WI38 (cell line): ENCODE data around the gene ZNF710.

Experiments used
- H3K4me3 ChIP-seq: 2 replicates; pipeline ENCODE4 v1.5.1; 2011; ENCODE audit warnings: low read depth, mild to moderate bottlenecking, control low read depth, low read length
- TF ChIP-seq, protein P1 (sequence below): IDR thresholded peaks from 2 replicates; pipeline ENCODE4 v1.5.1; 2012; ENCODE audit warnings: low read depth, mild to moderate bottlenecking, control low read depth, low read length

The ZNF710 gene

DNA sequence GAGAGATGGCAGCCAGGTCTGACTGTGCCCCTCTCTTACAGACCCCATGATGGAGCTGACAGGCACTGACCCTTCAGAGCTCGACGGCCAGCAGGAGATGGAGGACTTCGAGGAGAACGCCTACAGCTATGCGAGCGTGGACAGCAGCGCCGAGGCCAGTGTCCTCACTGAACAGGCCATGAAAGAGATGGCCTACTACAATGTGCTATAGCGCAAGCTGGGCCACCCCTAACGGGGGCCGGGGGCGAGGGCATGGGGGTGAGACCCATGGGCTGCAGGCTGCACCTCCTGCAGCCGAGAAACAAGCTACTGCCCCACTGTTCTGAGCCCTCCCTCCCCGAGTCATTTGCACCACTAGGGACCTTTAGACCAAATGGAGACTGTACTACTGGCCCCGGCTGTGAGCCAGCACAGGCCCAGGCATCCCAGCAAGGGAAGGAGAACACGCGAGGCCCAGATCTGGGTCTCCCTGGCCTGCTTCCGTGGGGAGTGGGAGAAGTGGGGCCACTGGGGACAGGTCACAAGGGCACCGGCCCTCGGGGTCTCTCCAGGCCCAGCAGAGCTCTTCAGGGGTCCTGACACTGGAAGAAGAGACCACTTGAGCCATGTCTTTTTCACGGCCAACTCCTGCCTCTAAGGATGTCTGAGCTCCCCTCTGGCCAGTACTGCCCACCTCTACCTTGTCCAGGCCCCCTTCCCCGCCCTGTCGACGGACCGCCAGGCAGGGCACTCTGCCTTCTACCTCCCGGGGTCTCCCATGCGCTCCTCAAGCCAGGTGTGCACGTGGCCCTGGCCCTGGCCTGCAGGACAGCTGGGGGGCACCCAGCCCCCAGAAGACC is 78.7 kb downstream of the ZNF710 start:
- TF ChIP-seq, protein P1, sequence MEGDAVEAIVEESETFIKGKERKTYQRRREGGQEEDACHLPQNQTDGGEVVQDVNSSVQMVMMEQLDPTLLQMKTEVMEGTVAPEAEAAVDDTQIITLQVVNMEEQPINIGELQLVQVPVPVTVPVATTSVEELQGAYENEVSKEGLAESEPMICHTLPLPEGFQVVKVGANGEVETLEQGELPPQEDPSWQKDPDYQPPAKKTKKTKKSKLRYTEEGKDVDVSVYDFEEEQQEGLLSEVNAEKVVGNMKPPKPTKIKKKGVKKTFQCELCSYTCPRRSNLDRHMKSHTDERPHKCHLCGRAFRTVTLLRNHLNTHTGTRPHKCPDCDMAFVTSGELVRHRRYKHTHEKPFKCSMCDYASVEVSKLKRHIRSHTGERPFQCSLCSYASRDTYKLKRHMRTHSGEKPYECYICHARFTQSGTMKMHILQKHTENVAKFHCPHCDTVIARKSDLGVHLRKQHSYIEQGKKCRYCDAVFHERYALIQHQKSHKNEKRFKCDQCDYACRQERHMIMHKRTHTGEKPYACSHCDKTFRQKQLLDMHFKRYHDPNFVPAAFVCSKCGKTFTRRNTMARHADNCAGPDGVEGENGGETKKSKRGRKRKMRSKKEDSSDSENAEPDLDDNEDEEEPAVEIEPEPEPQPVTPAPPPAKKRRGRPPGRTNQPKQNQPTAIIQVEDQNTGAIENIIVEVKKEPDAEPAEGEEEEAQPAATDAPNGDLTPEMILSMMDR, result no peak
- H3K4me3 ChIP-seq, result no peak overlapping the region

DNA sequence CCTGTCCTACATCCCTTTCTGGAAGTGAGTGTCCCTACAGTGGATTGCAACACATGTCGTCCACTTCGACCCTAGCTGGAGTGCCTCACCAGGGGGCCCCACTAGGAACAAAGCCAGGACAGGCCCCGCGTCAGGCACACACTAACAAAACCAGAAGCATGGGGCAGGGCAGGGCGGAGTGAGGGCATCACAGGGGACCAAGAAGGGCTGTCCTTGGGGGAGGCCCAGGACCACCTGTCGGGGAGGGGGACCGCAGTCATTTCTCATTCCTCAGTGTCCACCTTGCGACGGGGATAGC is 79.3 kb downstream of the ZNF710 start:
- TF ChIP-seq, protein P1, result no peak
- H3K4me3 ChIP-seq, result no peak overlapping the region

DNA sequence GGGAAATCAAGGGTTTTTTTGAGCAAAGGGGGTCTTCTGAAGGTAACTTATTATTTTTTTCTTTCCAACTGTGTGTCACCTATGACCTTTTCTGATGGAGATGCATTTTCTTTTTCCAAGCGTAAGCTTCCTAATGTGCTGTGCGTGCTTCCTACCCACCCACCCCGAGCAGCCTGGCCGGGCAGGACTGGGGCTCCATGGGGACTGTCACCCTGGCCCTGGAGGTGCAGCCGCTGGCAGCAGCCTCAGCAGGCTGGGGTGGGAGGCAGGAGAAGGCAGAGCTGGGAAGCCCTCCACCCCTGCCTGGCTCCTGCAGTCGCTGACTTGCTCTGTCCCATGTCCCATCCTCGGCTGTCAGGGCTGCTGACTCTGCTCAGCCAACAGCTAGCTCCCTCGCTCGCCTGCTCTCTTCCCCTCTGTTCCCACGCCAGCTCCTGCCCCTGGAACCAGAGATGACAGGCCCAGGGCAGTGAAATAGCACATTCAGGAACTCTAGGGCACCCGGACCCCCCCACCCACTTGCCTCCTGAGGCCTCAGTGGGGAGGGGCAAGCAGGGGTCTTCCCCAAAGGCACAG is 79.8 kb downstream of the ZNF710 start:
- H3K4me3 ChIP-seq, result no peak overlapping the region
- TF ChIP-seq, protein P1, result no peak

DNA sequence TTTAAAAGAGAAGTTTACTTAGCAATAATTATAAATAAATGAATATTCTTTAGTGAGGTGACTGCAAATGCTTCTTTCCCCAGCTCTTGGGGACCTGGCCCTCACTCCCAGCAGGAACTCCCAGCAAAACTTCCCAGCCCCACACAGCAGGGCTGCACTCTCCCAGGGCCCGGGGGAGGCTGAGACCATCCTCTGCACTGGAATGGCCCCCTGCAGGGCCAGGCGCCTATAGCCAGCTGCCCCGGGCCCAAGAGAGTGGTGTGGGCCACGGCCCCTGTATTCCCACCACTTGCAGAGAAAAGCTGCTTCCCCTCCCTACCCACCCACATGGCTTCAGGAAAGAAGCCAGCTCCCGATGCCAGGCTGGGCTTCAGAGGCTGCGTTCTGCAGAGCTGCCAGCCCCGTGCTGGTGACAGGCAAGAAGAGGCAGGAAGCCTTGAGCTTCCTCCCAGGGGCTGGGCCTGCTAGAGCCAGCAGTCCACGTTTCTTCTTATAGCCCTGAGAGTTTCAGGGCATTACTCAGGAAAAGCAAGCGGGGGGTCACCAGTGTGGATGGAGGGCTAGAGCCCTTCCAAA is 81.1 kb downstream of the ZNF710 start:
- TF ChIP-seq, protein P1, result no peak
- no peak overlapping the region for H3K4me3 ChIP-seq

DNA sequence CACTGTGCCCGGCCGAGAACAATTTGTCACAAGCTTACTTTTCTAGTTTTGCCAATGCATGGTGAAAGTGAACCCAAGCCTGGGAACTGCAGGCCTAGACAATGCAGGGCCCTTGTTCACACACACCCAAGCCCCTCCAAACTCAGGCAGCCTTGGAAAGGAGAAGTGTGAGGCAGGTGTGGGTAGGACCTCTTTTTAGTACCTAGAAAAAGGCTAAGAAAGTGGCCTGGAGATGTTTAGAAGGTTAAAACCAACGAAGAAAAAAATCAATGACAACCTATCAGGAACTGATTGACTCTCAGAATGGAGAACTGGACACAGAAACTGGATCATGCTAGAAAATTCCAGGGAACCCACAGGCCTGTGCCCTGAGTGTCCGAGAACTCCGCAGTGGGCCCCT is 82.3 kb downstream of the ZNF710 start:
- H3K4me3 ChIP-seq, result no peak overlapping the region
- TF ChIP-seq, protein P1, result no peak

DNA sequence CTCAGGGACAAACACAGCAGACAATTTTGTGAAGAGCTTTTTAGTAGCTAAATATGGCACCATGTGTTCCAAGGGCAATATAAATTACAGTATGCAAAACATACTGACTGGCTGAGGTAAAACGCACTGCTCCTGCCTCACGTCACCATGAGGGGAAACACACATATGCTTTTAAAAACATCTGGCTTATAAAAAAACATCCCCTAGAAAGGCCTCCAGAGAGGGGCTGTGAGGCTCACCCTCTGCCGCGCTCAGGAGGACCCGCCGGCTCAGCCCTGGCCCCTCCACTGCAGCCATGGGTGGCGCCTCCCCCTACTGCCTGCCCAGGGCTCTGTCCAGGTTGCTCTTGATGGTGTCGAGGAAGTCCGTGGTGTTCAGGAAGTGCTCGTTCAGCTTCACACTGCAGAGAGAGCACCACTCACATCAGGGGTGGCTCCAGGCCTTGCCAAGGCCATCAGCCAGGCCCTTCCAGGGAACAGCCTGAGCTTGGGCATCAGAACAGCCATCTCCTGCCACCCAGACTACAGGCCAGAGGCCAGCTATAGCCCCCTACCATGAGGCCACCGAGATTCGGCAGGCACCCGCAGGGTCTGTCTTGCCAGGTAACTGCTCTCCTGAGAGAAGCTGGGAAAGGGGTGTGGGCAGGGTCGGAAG is 83.0 kb downstream of the ZNF710 start:
- TF ChIP-seq, protein P1, result no peak
- no peak overlapping the region for H3K4me3 ChIP-seq
